HCT116 (cell line): Measurements from ENCODE around the gene ACSM6. TPM values are rescaled to one million over a fixed set of nuclear protein-coding genes. Genes with fewer than 3 reads are reported as not detected.

Experiments
- ATAC-seq: fragments of 200-7000 bp; cut with Tn5 transposase; 2 replicates; pipeline ENCODE4 v1.9.1; 2020; ENCODE audit warnings: mild to moderate bottlenecking, moderate library complexity
- BruUV-seq: library from RNA; stranded (reverse); fragments of 400-500 nt; replicated peaks from 2 replicates; lab custom pipeline; 2021; lab: Mats Ljungman, UMichigan
- CTCF ChIA-PET: fragments of 300-600 bp; sonication (Branson Sonifier 250); formaldehyde crosslinking; loops from one replicate; lab custom pipeline; 2021; ENCODE audit warnings: antibody characterized with exemption; lab: Charles Lee
- POLR2A ChIA-PET: fragments of 300-600, 350-600 bp; sonication (Branson Sonifier 250); formaldehyde crosslinking; loops from one replicate; lab custom pipeline; 2021; ENCODE audit warnings: antibody characterized with exemption; lab: Charles Lee
- RAD21 ChIA-PET, 2 experiments: fragments of 300-600 bp; sonication (Branson Sonifier 250); formaldehyde crosslinking; loops; one replicate each; lab custom pipeline; 2023; ENCODE audit warnings: low total read pairs in 2 of 2; ENCODE audit not compliant: uncharacterized antibody in 2 of 2, unreplicated experiment in 2 of 2, low non-redundant PET in 1 of 2; lab: Charles Lee
- DNase-seq: peaks from one replicate; pipeline ENCODE4 v3.0.0-alpha.2; 2010; ENCODE audit warnings: low read depth, low spot score
- H2AFZ ChIP-seq: fragments of 200-600 bp; shearing (Covaris generic), sonication (generic); 2 replicates; pipeline ENCODE4 v1.6.1; 2017; ENCODE audit warnings: low read depth, mixed run types, mixed read lengths, antibody characterized with exemption, low read length; ENCODE audit not compliant: poor library complexity, severe bottlenecking
- H3K27ac ChIP-seq: 2 replicates; pipeline ENCODE4 v1.5.1; 2012; ENCODE audit warnings: low read depth, low read length
- H3K27me3 ChIP-seq: fragments of 200-600 bp; sonication (generic); 2 replicates; pipeline ENCODE4 v1.6.1; 2016; ENCODE audit warnings: mixed run types, low read length, mixed read lengths; ENCODE audit not compliant: insufficient read depth
- H3K36me3 ChIP-seq, 2 experiments: fragments of 200-500 bp in 1 of 2; fragments of 200-600 bp in 1 of 2; sonication (Bioruptor generic) in 1 of 2; sonication (generic) in 1 of 2; 2 replicates each; pipeline versions ENCODE4 v1.5.1 to v1.6.1; 2014 to 2016; ENCODE audit warnings: low read length in 2 of 2, inconsistent platforms in 1 of 2, mixed read lengths in 1 of 2, mixed run types in 1 of 2; ENCODE audit not compliant: insufficient read depth in 2 of 2, control insufficient read depth in 1 of 2
- H3K4me1 ChIP-seq, 2 experiments: fragments of 200-600 bp in 1 of 2; sonication (generic) in 1 of 2; 2 replicates each; pipeline versions ENCODE4 v1.5.1 to v1.6.1; 2012 to 2017; ENCODE audit warnings: low read length in 2 of 2, inconsistent platforms in 1 of 2, mild to moderate bottlenecking in 1 of 2, mixed read lengths in 1 of 2, mixed run types in 1 of 2, moderate library complexity in 1 of 2; ENCODE audit not compliant: insufficient read depth in 2 of 2, control insufficient read depth in 1 of 2
- H3K4me2 ChIP-seq: fragments of 200-600 bp; sonication (generic); 2 replicates; pipeline ENCODE4 v1.6.1; 2017; ENCODE audit warnings: mixed run types, low read length, mixed read lengths
- H3K4me3 ChIP-seq, 2 experiments: fragments of 200-600 bp in 1 of 2; sonication (generic) in 1 of 2; replicated peaks in 1 of 2; 2 replicates each; pipeline ENCODE4 v1.5.1; 2011 to 2016; ENCODE audit warnings: low read length in 2 of 2, control low read depth in 1 of 2, low read depth in 1 of 2, mild to moderate bottlenecking in 1 of 2, mixed read lengths in 1 of 2, mixed run types in 1 of 2
- H3K79me2 ChIP-seq: fragments of 200-600 bp; sonication (generic); 2 replicates; pipeline ENCODE4 v1.6.1; 2017; ENCODE audit warnings: mild to moderate bottlenecking, mixed run types, low read length, moderate library complexity, mixed read lengths; ENCODE audit not compliant: insufficient read depth
- H3K9ac ChIP-seq: fragments of 200-600 bp; sonication (generic); 2 replicates; pipeline ENCODE4 v1.6.1; 2016; ENCODE audit warnings: low read length, mixed read lengths
- H3K9me2 ChIP-seq: fragments of 200-600 bp; sonication (generic), shearing (Covaris generic); 2 replicates; pipeline ENCODE4 v1.6.1; 2017; ENCODE audit warnings: mixed run types, mild to moderate bottlenecking, moderate library complexity; ENCODE audit not compliant: insufficient read depth
- H3K9me3 ChIP-seq, 2 experiments: fragments of 200-500 bp in 1 of 2; fragments of 200-600 bp in 1 of 2; sonication (Bioruptor generic) in 1 of 2; sonication (generic) in 1 of 2; 2 replicates each; pipeline ENCODE4 v1.6.1; 2014 to 2017; ENCODE audit warnings: low read length in 2 of 2, mixed read lengths in 2 of 2, inconsistent platforms in 1 of 2, low read depth in 1 of 2, mild to moderate bottlenecking in 1 of 2, mixed run types in 1 of 2, moderate library complexity in 1 of 2; ENCODE audit not compliant: control insufficient read depth in 1 of 2, insufficient read depth in 1 of 2
- H4K20me1 ChIP-seq: fragments of 200-600 bp; sonication (generic), shearing (Covaris generic); 2 replicates; pipeline ENCODE4 v1.6.1; 2017; ENCODE audit warnings: mixed run types, mild to moderate bottlenecking, moderate library complexity; ENCODE audit not compliant: insufficient read depth
- CBX3 ChIP-seq: IDR thresholded peaks from 2 replicates; pipeline ENCODE4 v1.6.1; 2012; ENCODE audit warnings: low read depth
- CEBPB ChIP-seq: IDR thresholded peaks from 2 replicates; pipeline ENCODE4 v1.6.1; 2012; ENCODE audit warnings: low read depth
- EGR1 ChIP-seq: IDR thresholded peaks from 2 replicates; pipeline ENCODE4 v1.6.1; 2012; ENCODE audit warnings: low read depth
- ELF1 ChIP-seq: IDR thresholded peaks from 2 replicates; pipeline ENCODE4 v1.6.1; 2012; ENCODE audit warnings: low read depth, borderline replicate concordance
- EZH2 ChIP-seq: fragments of 200-600 bp; sonication (generic); IDR thresholded peaks from 2 replicates; pipeline ENCODE4 v1.6.1; 2017; ENCODE audit warnings: antibody characterized with exemption, mixed run types
- EZH2phosphoT487 ChIP-seq: fragments of 200-600 bp; IDR thresholded peaks from 2 replicates; pipeline ENCODE4 v1.6.1; 2018; ENCODE audit warnings: antibody characterized with exemption, borderline replicate concordance
- JUND ChIP-seq: IDR thresholded peaks from 2 replicates; pipeline ENCODE4 v1.6.1; 2012
- POLR2AphosphoS5 ChIP-seq: IDR thresholded peaks from 2 replicates; pipeline ENCODE4 v1.6.1; 2011; ENCODE audit warnings: mild to moderate bottlenecking, low read depth, low read length, moderate library complexity
- SIN3A ChIP-seq: IDR thresholded peaks from 2 replicates; pipeline ENCODE4 v1.6.1; 2012; ENCODE audit warnings: low read depth
- SP1 ChIP-seq: IDR thresholded peaks from 2 replicates; pipeline ENCODE4 v1.6.1; 2012; ENCODE audit warnings: low read depth
- SRF ChIP-seq: IDR thresholded peaks from 2 replicates; pipeline ENCODE4 v1.6.1; 2012; ENCODE audit warnings: low read depth
- TCF7L2 ChIP-seq: IDR thresholded peaks from 2 replicates; pipeline ENCODE4 v1.7.0; 2011; ENCODE audit warnings: borderline replicate concordance, inconsistent platforms; ENCODE audit not compliant: insufficient read depth, insufficient read length; ENCODE audit errors: extremely low read depth
- YY1 ChIP-seq: IDR thresholded peaks from 2 replicates; pipeline ENCODE4 v1.6.1; 2011; ENCODE audit warnings: low read length, low read depth, moderate library complexity, mild to moderate bottlenecking; ENCODE audit not compliant: insufficient replicate concordance; ENCODE audit errors: extremely low read depth
- ZFX ChIP-seq: fragments of 450-650 bp; IDR thresholded peaks from 2 replicates; pipeline ENCODE4 v1.6.1; 2017
- ZNF274 ChIP-seq: fragments of 200-500 bp; sonication (Bioruptor generic); IDR thresholded peaks from 2 replicates; pipeline ENCODE4 v1.6.1; 2014; ENCODE audit warnings: mild to moderate bottlenecking, low read depth, low read length, inconsistent platforms
- intact Hi-C: fragments of 100-400 bp; cut with micrococcal nuclease; formaldehyde crosslinking; loops from 2 replicates; pipeline ENCODE4 v1.10.0; 2022
- total RNA-seq: library from RNA; stranded (reverse); gene quantifications from one replicate; pipeline ENCODE4 v1.2.1, GENCODE V29; 2021; ENCODE audit not compliant: unreplicated experiment
- TF ChIP-seq, protein P1 (sequence below): IDR thresholded peaks from 2 replicates; pipeline ENCODE4 v1.6.1; 2011; ENCODE audit warnings: mild to moderate bottlenecking, low read length, moderate library complexity; ENCODE audit not compliant: insufficient replicate concordance; ENCODE audit errors: extremely low read depth
- TF ChIP-seq, protein P2 (sequence below), 3 experiments: fragments of 200-600 bp in 1 of 3; sonication (generic) in 1 of 3; IDR thresholded peaks in 2 of 3; conservative IDR thresholded peaks in 1 of 3; 2 replicates each; pipeline ENCODE4 v1.5.1; 2012 to 2017; ENCODE audit warnings: low read depth in 2 of 3, low read length in 2 of 3, antibody characterized with exemption in 1 of 3, borderline replicate concordance in 1 of 3, control low read depth in 1 of 3, mild to moderate bottlenecking in 1 of 3, mixed read lengths in 1 of 3, mixed run types in 1 of 3, moderate library complexity in 1 of 3; ENCODE audit not compliant: insufficient read depth in 1 of 3
- TF ChIP-seq, protein P3 (sequence below): IDR thresholded peaks from 2 replicates; pipeline ENCODE4 v1.6.1; 2012; ENCODE audit warnings: low read depth
- TF ChIP-seq, protein P4 (sequence below): IDR thresholded peaks from 2 replicates; pipeline ENCODE4 v1.6.1; 2012

ACSM6 gene
- total RNA-seq, 1 experiment from 2014 or later = not detected

DNA sequence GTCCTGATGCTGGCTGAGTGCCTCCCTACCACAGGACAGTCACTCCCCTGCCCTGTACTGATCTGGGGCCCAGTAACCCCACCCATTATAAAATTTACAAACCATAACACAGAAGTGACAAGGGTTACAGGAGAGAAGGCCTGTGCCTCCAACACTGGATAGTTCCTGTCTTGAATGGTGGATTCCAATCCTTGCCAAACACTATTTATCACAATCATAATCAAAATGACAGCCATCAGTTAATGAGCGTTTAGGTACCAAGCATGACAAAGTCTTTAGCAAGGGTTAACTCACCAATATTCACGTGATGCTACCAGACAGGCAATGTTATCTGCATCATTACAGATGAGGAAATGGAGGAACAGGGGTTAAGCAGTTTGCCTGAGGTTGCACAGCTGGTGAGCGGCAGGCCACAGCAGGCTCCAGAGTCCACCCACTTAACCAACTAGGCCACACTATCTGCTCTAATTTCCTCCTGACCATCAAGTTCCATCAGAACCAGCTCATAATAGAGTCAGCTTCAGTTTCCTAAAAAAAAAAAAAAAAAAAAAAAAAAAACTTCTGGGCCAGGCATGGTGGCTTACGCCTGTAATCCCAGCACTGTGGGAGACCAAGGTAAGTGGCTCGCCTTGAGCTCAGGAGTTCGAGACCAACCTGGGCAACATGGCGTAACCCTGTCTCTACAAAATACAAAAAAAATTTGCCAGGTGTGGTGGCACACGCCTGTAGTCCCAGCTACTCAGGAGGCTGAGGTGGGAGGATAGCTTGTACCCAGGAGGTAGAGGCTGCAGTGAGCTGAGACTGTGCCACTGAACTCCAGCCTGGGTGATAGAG is 82.5 kb downstream of the ACSM6 start:
- no peaks in the 10 kb centered on the region for H3K36me3 ChIP-seq
- no peak overlapping the region for H3K4me3 ChIP-seq
- H3K79me2 ChIP-seq = peaks cover 74% of the 10 kb centered on the region
- H2AFZ ChIP-seq = no peak overlapping the region
- no peak overlapping the region for H3K27ac ChIP-seq
- intact Hi-C loops = no loop called here
- no TSS peak for BruUV-seq
- H3K9me2 ChIP-seq = no peaks in the 10 kb centered on the region
- ATAC-seq = no peak
- peaks cover 10 to 29% of the 10 kb centered on the region in 2 experiments for H3K4me1 ChIP-seq
- H3K27me3 ChIP-seq = no peaks in the 10 kb centered on the region
- RAD21 ChIA-PET = no interaction called here
- H3K9ac ChIP-seq = no peak overlapping the region
- CTCF ChIA-PET = interaction anchor here (0.7 to 2.7 kb wide), 2 partner anchors 30 to 49 kb away, joined by 3 to 7 read pairs; no protein-coding TSS in a partner anchor
- POLR2A ChIA-PET = interaction anchor here (0.8 kb wide), 1 partner anchor 12 kb away, joined by 3 read pairs; no protein-coding TSS in a partner anchor
- H3K9me3 ChIP-seq = no peaks in the 10 kb centered on the region
- no peak overlapping the region for H3K4me2 ChIP-seq
- TF ChIP-seq SIN3A = no peak
- TF ChIP-seq, protein P1, sequence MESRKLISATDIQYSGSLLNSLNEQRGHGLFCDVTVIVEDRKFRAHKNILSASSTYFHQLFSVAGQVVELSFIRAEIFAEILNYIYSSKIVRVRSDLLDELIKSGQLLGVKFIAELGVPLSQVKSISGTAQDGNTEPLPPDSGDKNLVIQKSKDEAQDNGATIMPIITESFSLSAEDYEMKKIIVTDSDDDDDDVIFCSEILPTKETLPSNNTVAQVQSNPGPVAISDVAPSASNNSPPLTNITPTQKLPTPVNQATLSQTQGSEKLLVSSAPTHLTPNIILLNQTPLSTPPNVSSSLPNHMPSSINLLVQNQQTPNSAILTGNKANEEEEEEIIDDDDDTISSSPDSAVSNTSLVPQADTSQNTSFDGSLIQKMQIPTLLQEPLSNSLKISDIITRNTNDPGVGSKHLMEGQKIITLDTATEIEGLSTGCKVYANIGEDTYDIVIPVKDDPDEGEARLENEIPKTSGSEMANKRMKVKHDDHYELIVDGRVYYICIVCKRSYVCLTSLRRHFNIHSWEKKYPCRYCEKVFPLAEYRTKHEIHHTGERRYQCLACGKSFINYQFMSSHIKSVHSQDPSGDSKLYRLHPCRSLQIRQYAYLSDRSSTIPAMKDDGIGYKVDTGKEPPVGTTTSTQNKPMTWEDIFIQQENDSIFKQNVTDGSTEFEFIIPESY = no peak
- TF ChIP-seq ZNF274 = no peak
- TF ChIP-seq, protein P2, sequence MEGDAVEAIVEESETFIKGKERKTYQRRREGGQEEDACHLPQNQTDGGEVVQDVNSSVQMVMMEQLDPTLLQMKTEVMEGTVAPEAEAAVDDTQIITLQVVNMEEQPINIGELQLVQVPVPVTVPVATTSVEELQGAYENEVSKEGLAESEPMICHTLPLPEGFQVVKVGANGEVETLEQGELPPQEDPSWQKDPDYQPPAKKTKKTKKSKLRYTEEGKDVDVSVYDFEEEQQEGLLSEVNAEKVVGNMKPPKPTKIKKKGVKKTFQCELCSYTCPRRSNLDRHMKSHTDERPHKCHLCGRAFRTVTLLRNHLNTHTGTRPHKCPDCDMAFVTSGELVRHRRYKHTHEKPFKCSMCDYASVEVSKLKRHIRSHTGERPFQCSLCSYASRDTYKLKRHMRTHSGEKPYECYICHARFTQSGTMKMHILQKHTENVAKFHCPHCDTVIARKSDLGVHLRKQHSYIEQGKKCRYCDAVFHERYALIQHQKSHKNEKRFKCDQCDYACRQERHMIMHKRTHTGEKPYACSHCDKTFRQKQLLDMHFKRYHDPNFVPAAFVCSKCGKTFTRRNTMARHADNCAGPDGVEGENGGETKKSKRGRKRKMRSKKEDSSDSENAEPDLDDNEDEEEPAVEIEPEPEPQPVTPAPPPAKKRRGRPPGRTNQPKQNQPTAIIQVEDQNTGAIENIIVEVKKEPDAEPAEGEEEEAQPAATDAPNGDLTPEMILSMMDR (IDR thresholded peaks at IDR 0.05 in 2 of 3, conservative IDR thresholded peaks at IDR 0.05 in 1 of 3; ENCODE audit: borderline replicate concordance in 1 of 3, insufficient read depth in 1 of 3, low read depth in 2 of 3, low read length in 2 of 3) = no peak
- TF ChIP-seq ELF1 = no peak
- TF ChIP-seq POLR2AphosphoS5 = no peak
- no peak for TF ChIP-seq EZH2
- no peak for TF ChIP-seq YY1
- no peak for TF ChIP-seq JUND
- no peak for TF ChIP-seq CEBPB
- TF ChIP-seq, protein P3, sequence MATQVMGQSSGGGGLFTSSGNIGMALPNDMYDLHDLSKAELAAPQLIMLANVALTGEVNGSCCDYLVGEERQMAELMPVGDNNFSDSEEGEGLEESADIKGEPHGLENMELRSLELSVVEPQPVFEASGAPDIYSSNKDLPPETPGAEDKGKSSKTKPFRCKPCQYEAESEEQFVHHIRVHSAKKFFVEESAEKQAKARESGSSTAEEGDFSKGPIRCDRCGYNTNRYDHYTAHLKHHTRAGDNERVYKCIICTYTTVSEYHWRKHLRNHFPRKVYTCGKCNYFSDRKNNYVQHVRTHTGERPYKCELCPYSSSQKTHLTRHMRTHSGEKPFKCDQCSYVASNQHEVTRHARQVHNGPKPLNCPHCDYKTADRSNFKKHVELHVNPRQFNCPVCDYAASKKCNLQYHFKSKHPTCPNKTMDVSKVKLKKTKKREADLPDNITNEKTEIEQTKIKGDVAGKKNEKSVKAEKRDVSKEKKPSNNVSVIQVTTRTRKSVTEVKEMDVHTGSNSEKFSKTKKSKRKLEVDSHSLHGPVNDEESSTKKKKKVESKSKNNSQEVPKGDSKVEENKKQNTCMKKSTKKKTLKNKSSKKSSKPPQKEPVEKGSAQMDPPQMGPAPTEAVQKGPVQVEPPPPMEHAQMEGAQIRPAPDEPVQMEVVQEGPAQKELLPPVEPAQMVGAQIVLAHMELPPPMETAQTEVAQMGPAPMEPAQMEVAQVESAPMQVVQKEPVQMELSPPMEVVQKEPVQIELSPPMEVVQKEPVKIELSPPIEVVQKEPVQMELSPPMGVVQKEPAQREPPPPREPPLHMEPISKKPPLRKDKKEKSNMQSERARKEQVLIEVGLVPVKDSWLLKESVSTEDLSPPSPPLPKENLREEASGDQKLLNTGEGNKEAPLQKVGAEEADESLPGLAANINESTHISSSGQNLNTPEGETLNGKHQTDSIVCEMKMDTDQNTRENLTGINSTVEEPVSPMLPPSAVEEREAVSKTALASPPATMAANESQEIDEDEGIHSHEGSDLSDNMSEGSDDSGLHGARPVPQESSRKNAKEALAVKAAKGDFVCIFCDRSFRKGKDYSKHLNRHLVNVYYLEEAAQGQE = no peak
- TF ChIP-seq TCF7L2 = no peak
- TF ChIP-seq EZH2phosphoT487 = no peak
- TF ChIP-seq, protein P4, sequence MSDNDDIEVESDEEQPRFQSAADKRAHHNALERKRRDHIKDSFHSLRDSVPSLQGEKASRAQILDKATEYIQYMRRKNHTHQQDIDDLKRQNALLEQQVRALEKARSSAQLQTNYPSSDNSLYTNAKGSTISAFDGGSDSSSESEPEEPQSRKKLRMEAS = no peak
- no peak for TF ChIP-seq ZFX
- no peak for TF ChIP-seq CBX3
- no peak for TF ChIP-seq SRF
- TF ChIP-seq EGR1 = no peak
- TF ChIP-seq SP1 = no peak
- no peaks in the 10 kb centered on the region for H4K20me1 ChIP-seq
- no peak for DNase-seq
